Subcutaneous abdominal adipose tissue (tissue), 5 donors: Measurements from ENCODE around the gene ROCK2.
A peak's percentile ranks its signal among the peaks of the same experiment; 100 is the strongest.

Experiments
- H3K27ac ChIP-seq: one replicate; pipeline ENCODE4 v1.7.0; 2013; ENCODE audit warnings: low read depth, mild to moderate bottlenecking, inconsistent platforms, low read length, moderate library complexity
- H3K27me3 ChIP-seq, 5 donors: one replicate each; pipeline ENCODE4 v1.7.0; 2013; ENCODE audit warnings: low read length in 5 of 5, inconsistent platforms in 1 of 5; ENCODE audit not compliant: control insufficient read depth in 5 of 5, insufficient read depth in 4 of 5
- H3K36me3 ChIP-seq, 5 donors: one replicate each; pipeline ENCODE4 v1.7.0; 2013; ENCODE audit warnings: low read length in 5 of 5; ENCODE audit not compliant: control insufficient read depth in 5 of 5, insufficient read depth in 5 of 5
- H3K4me1 ChIP-seq, 5 donors: one replicate each; pipeline ENCODE4 v1.7.0; 2013; ENCODE audit warnings: low read length in 5 of 5, mild to moderate bottlenecking in 3 of 5, moderate library complexity in 1 of 5; ENCODE audit not compliant: control insufficient read depth in 5 of 5, insufficient read depth in 5 of 5
- H3K4me3 ChIP-seq, 5 donors: one replicate each; pipeline ENCODE4 v1.7.0; 2013; ENCODE audit warnings: low read length in 5 of 5, low read depth in 1 of 5
- H3K9ac ChIP-seq, 5 donors: one replicate each; pipeline ENCODE4 v1.7.0; 2013; ENCODE audit warnings: low read length in 5 of 5, mild to moderate bottlenecking in 4 of 5, moderate library complexity in 3 of 5
- H3K9me3 ChIP-seq, 5 donors: one replicate each; pipeline ENCODE4 v1.7.0; 2013; ENCODE audit warnings: low read length in 5 of 5; ENCODE audit not compliant: control insufficient read depth in 5 of 5
- donor health status: healthy.
- donor health status: healthy.
- donor health status: healthy.
- donor health status: healthy.
- donor health status: healthy.

ROCK2 gene

DNA sequence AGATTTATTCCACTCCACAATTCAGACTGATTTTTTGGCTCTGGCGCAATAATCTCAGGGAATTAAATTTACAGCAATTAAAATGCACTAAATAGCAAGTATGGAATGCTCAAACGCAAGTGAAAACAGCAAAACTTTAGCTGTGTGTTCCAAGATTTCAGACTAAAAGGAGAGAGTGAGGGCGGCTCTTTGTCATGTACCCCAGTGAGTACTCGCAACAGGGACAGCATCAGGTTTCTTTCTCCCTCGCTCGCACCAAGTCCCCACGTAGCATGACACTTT lies 1.1 kb downstream of the ROCK2 start:
- no peaks in the 10 kb centered on the region for H3K36me3 ChIP-seq
- H3K9me3 ChIP-seq = no peaks in the 10 kb centered on the region
- H3K9ac ChIP-seq = peak overlapping the region; percentile 57 to 96 (median 92)
- H3K27ac ChIP-seq = peak overlapping the region; percentile 88
- H3K4me3 ChIP-seq = peak overlapping the region; percentile 93 to 98 (median 95)
- no peaks in the 10 kb centered on the region for H3K27me3 ChIP-seq
- H3K4me1 ChIP-seq = peaks cover 0 to 62% (median 46%) of the 10 kb centered on the region in 5 donors

- peaks cover 0 to 60% (median 43%) of the 10 kb centered on the region in 5 donors for H3K4me1 ChIP-seq
- H3K4me3 ChIP-seq = peak overlapping the region; percentile 93 to 98 (median 95)
- no peaks in the 10 kb centered on the region for H3K36me3 ChIP-seq
- H3K9ac ChIP-seq = peak overlapping the region; percentile 57 to 96 (median 92)
- H3K27me3 ChIP-seq = no peaks in the 10 kb centered on the region
- H3K9me3 ChIP-seq = no peaks in the 10 kb centered on the region
- H3K27ac ChIP-seq = peak overlapping the region; percentile 88
These were observed 1.7 kb downstream of the ROCK2 start for GRCh38 chr2:11342551-11343367.

DNA sequence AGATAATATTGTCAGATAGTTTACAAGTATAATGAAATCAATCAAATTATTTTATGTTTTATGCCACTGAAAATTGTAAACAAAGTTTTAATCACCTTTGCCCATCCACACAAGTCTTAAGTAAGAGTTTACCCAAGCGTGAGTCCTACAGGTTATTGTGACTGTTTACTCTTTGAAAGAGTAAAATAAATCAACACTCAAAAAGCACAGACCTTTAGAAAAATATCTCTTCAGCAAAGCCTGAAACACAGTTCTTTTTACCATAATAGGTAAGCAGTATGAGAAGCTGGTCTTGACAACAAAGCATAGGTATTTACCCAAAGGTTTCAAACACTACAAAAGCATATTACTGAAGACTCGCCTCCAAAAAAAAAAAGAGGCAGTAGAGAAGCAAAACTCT lies 3.7 kb downstream of the ROCK2 start:
- H3K4me3 ChIP-seq = peak overlapping the region in 4 of 5 donors; percentile 11 to 44 (median 18)
- H3K9ac ChIP-seq = peak overlapping the region in 3 of 5 donors; percentile 16 to 56 (median 20)
- no peaks in the 10 kb centered on the region for H3K9me3 ChIP-seq
- H3K27me3 ChIP-seq = no peaks in the 10 kb centered on the region
- peak overlapping the region; percentile 57 for H3K27ac ChIP-seq
- H3K4me1 ChIP-seq = peaks cover 0 to 46% (median 37%) of the 10 kb centered on the region in 5 donors
- no peaks in the 10 kb centered on the region for H3K36me3 ChIP-seq

DNA sequence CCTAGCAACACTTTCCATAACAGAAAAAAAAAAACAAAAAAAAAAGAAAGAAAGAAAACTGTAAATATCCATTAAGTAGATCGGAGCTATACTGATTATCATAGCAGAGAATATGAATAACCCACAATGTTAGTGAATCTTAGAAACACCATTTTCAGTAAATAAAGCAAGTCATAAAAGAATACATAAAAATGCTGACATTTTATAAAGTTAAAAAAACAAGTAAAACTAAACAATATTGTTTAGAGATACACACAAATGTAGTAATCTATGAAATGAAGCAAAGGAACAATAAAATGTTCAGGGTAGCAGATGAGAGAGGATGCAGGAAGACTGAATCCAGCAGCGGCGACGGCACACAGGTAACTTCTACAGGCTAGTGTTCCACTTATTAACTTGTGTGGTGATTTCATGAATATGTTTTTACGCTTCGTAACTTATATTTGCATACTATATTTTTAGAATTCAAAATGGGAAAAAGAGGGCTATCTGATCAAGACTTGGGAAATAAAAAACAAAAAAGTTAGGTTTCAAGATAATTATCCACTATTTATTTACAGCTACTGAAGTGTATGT lies 4.8 kb downstream of the ROCK2 start:
- Histone ChIP-seq H3K4me3 (no peak overlapping the region), H3K27me3 (no peaks in the 10 kb centered on the region), H3K4me1 (peaks cover 0 to 45% (median 31%) of the 10 kb centered on the region in 5 donors), H3K9ac (no peak overlapping the region), H3K27ac (no peak overlapping the region), H3K36me3 (no peaks in the 10 kb centered on the region), H3K9me3 (no peaks in the 10 kb centered on the region)

DNA sequence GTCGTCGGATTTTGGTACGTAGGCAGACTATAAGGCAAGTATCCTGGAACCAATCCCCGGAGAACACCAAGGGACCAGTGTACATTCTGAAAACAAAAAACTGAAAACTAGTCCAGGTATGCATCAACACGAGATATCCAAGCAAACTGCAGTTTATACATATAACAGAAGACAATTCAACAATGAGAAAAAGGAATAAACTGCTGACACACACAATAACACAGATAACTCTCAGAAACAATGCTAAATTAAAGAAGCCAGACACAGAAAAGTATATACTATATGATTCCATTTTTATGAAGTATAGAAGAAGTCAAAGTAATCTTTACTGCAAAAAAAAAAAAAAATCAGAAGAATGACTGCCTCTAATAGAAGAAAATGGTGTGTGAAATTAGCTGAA lies 5.9 kb downstream of the ROCK2 start:
- no peaks in the 10 kb centered on the region for H3K27me3 ChIP-seq
- no peak overlapping the region for H3K9ac ChIP-seq
- no peaks in the 10 kb centered on the region for H3K9me3 ChIP-seq
- H3K27ac ChIP-seq = no peak overlapping the region
- no peak overlapping the region for H3K4me3 ChIP-seq
- H3K4me1 ChIP-seq = peaks cover 0 to 51% (median 30%) of the 10 kb centered on the region in 5 donors
- H3K36me3 ChIP-seq = no peaks in the 10 kb centered on the region

DNA sequence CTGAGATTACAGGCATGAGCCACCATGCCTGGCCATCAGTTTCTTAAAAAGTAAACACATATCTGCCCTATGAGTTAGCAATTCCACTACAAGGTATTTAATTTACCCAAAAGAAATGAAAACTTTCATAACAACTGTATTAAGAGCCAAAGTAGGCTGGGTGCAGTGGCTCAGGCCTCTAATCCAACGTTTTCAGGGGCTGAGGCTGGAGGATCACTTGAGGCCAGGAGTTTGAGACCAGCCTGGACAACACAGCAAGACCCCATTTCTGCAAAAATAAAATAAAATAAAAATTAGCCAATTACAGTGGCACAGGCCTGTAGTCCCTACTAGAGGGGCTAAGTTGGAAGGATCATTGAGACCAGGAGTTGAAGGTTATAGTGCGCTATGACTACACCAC lies 6.5 kb downstream of the ROCK2 start:
- H3K27ac ChIP-seq = no peak overlapping the region
- H3K9ac ChIP-seq = no peak overlapping the region
- H3K36me3 ChIP-seq = no peaks in the 10 kb centered on the region
- H3K4me3 ChIP-seq = no peak overlapping the region
- no peaks in the 10 kb centered on the region for H3K27me3 ChIP-seq
- H3K9me3 ChIP-seq = no peaks in the 10 kb centered on the region
- peaks cover 0 to 50% (median 24%) of the 10 kb centered on the region in 5 donors for H3K4me1 ChIP-seq

GRCh38 chr2:11336189-11336588 lies 8.2 kb downstream of the ROCK2 start:
- H3K4me3 ChIP-seq = no peak overlapping the region
- peaks cover 0 to 4% (median 0%) of the 10 kb centered on the region in 5 donors for H3K9me3 ChIP-seq
- peaks cover 0 to 2% (median 0%) of the 10 kb centered on the region in 5 donors for H3K36me3 ChIP-seq
- H3K9ac ChIP-seq = no peak overlapping the region
- H3K27ac ChIP-seq = no peak overlapping the region
- no peaks in the 10 kb centered on the region for H3K27me3 ChIP-seq
- peaks cover 0 to 46% (median 11%) of the 10 kb centered on the region in 5 donors for H3K4me1 ChIP-seq

DNA sequence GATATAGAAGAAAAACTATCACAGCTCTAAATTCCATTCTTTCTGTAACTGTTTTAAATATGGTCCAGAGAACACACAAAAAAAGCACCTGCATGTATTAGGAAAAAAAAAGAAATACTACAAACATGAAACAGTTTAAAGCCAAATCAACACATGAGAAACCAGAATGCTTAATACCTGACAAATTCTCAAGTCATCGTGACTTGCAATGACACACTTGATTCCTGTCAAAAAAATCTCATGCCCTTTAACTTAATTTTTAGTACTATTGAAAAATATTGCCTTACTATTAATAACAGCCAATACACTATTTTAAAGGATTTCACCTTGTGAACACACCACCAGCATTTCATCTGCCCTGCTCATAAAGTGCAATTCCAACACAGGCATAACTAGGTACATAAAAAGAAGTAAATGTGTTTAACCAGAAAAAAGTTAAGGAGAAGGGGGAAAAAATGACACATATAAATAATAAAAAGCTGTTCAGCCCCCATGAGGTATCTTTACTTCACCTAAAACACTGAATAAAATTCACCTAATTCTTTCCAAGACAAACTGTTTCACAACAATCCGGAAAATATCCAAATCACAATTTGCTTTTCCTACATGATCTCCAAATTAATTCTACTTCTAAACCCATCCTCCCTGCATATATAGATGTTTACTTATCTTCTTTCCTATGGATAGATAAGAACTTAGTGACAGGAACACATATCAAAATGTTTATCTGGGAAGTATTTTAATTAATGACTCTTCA lies 10.8 kb downstream of the ROCK2 start:
- H3K27me3 ChIP-seq = no peaks in the 10 kb centered on the region
- H3K9ac ChIP-seq = no peak overlapping the region
- H3K4me3 ChIP-seq = no peak overlapping the region
- H3K27ac ChIP-seq = peak overlapping the region; percentile 53
- peaks cover 0 to 4% (median 0%) of the 10 kb centered on the region in 5 donors for H3K9me3 ChIP-seq
- peaks cover 0 to 35% (median 9%) of the 10 kb centered on the region in 5 donors for H3K4me1 ChIP-seq
- H3K36me3 ChIP-seq = peaks cover 0 to 2% (median 0%) of the 10 kb centered on the region in 5 donors

- Histone ChIP-seq H3K36me3 (peaks cover 0 to 2% (median 0%) of the 10 kb centered on the region in 5 donors), H3K27me3 (no peaks in the 10 kb centered on the region), H3K9ac (no peak overlapping the region), H3K27ac (peak overlapping the region; percentile 53), H3K4me1 (peaks cover 0 to 28% (median 9%) of the 10 kb centered on the region in 5 donors), H3K4me3 (no peak overlapping the region), H3K9me3 (peaks cover 0 to 4% (median 0%) of the 10 kb centered on the region in 5 donors)
These were observed 11.8 kb downstream of the ROCK2 start for GRCh38 chr2:11332596-11332995.
